IMR-90 (cell line): ENCODE data around the gene UBQLN1. TPM values are rescaled to one million over a fixed set of nuclear protein-coding genes. Genes with fewer than 3 reads are reported as not detected.

Source experiments
- ATAC-seq: fragments of 200-7000 bp; cut with Tn5 transposase; 2 replicates; pipeline ENCODE4 v1.9.1; 2020; ENCODE audit warnings: low read depth, mild to moderate bottlenecking, moderate library complexity
- BruUV-seq: library from RNA; stranded (reverse); fragments of 400-500 nt; replicated peaks from 2 replicates; lab custom pipeline; 2021; lab: Mats Ljungman, UMichigan
- CTCF ChIA-PET: fragments of 300-600 bp; formaldehyde crosslinking; extraction: SDS; loops from one replicate; lab custom pipeline; 2021; ENCODE audit warnings: antibody characterized with exemption; lab: Yijun Ruan, JAX
- POLR2A ChIA-PET: fragments of 300-600 bp; sonication (Branson Sonifier 250); formaldehyde crosslinking; loops from one replicate; lab custom pipeline; 2022; ENCODE audit warnings: antibody characterized with exemption; ENCODE audit not compliant: unreplicated experiment; lab: Charles Lee
- DNase-seq: peaks from one replicate; pipeline ENCODE4 v3.0.0; 2013
- H2AFZ ChIP-seq: replicated peaks from 2 replicates; pipeline ENCODE3; 2013; ENCODE audit warnings: low read length, mild to moderate bottlenecking; ENCODE audit not compliant: poor library complexity
- H2AK5ac ChIP-seq: 2 replicates; pipeline ENCODE4 v1.6.1; 2013; ENCODE audit warnings: low read depth, low read length, inconsistent platforms
- H2AK9ac ChIP-seq: replicated peaks from 2 replicates; pipeline ENCODE3; 2013; ENCODE audit warnings: mild to moderate bottlenecking, low read depth, low read length, moderate library complexity; ENCODE audit not compliant: poor library complexity
- H2BK120ac ChIP-seq: 2 replicates; pipeline ENCODE4 v1.6.1; 2013; ENCODE audit warnings: low read depth, low read length, inconsistent platforms
- H2BK15ac ChIP-seq: 3 replicates; pipeline ENCODE4 v1.6.1; 2013; ENCODE audit warnings: low read depth, low read length, inconsistent platforms
- H2BK20ac ChIP-seq: 2 replicates; pipeline ENCODE4 v1.6.1; 2013; ENCODE audit warnings: low read depth, mild to moderate bottlenecking, inconsistent platforms, low read length, moderate library complexity
- H2BK5ac ChIP-seq: 2 replicates; pipeline ENCODE4 v1.6.1; 2013; ENCODE audit warnings: mild to moderate bottlenecking, low read depth, low read length, inconsistent platforms; ENCODE audit not compliant: poor library complexity, severe bottlenecking
- H3K14ac ChIP-seq: replicated peaks from 2 replicates; pipeline ENCODE4 v1.6.1; 2013; ENCODE audit warnings: low read depth, low read length, inconsistent platforms
- H3K18ac ChIP-seq: 2 replicates; pipeline ENCODE4 v1.6.1; 2013; ENCODE audit warnings: low read depth, low read length, control low read depth
- H3K23ac ChIP-seq: 2 replicates; pipeline ENCODE4 v1.6.1; 2013; ENCODE audit warnings: low read depth, low read length, inconsistent platforms
- H3K27ac ChIP-seq: 2 replicates; pipeline ENCODE4 v1.5.1; 2013; ENCODE audit warnings: mild to moderate bottlenecking, control low read depth, low read length; ENCODE audit not compliant: insufficient read depth
- H3K27me3 ChIP-seq: 2 replicates; pipeline ENCODE4 v1.6.1; 2013; ENCODE audit warnings: low read length; ENCODE audit not compliant: control insufficient read depth, insufficient read depth
- H3K36me3 ChIP-seq: 2 replicates; pipeline ENCODE4 v1.6.1; 2013; ENCODE audit warnings: low read length, mixed read lengths; ENCODE audit not compliant: control insufficient read depth, insufficient read depth
- H3K4ac ChIP-seq: 2 replicates; pipeline ENCODE4 v1.6.1; 2013; ENCODE audit warnings: low read depth, low read length, inconsistent platforms
- H3K4me1 ChIP-seq: 2 replicates; pipeline ENCODE4 v1.6.1; 2013; ENCODE audit warnings: low read length, mixed read lengths; ENCODE audit not compliant: control insufficient read depth, insufficient read depth
- H3K4me2 ChIP-seq: 2 replicates; pipeline ENCODE4 v1.6.1; 2013; ENCODE audit warnings: low read depth, mild to moderate bottlenecking, control low read depth, low read length, moderate library complexity
- H3K4me3 ChIP-seq: 2 replicates; pipeline ENCODE4 v1.5.1; 2013; ENCODE audit warnings: low read depth, mild to moderate bottlenecking, control low read depth, low read length, moderate library complexity; ENCODE audit not compliant: insufficient read depth
- H3K56ac ChIP-seq: 2 replicates; pipeline ENCODE4 v1.6.1; 2013; ENCODE audit warnings: low read length, inconsistent platforms; ENCODE audit not compliant: insufficient read depth; ENCODE audit errors: extremely low read depth
- H3K79me1 ChIP-seq, 2 experiments: 2 replicates each; pipeline ENCODE4 v1.6.1; 2013; ENCODE audit warnings: low read length in 2 of 2, inconsistent platforms in 1 of 2, low read depth in 1 of 2
- H3K9ac ChIP-seq: 2 replicates; pipeline ENCODE4 v1.6.1; 2013; ENCODE audit warnings: low read depth, low read length, control low read depth
- H3K9me1 ChIP-seq: 2 replicates; pipeline ENCODE4 v1.6.1; 2013; ENCODE audit warnings: low read length, inconsistent platforms; ENCODE audit not compliant: insufficient read depth
- H3K9me3 ChIP-seq: 2 replicates; pipeline ENCODE4 v1.6.1; 2013; ENCODE audit warnings: low read length; ENCODE audit not compliant: control insufficient read depth, insufficient read depth
- H4K20me1 ChIP-seq: 2 replicates; pipeline ENCODE4 v1.6.1; 2013; ENCODE audit warnings: low read length, inconsistent platforms; ENCODE audit not compliant: insufficient read depth
- H4K5ac ChIP-seq: 2 replicates; pipeline ENCODE4 v1.6.1; 2013; ENCODE audit warnings: mild to moderate bottlenecking, low read depth, low read length, control low read depth
- H4K8ac ChIP-seq, 2 experiments: 2 replicates each; pipeline ENCODE4 v1.6.1; 2013; ENCODE audit warnings: low read depth in 2 of 2, low read length in 2 of 2, control low read depth in 1 of 2, inconsistent platforms in 1 of 2
- H4K91ac ChIP-seq: 2 replicates; pipeline ENCODE4 v1.6.1; 2013; ENCODE audit warnings: low read depth, low read length, inconsistent platforms; ENCODE audit not compliant: insufficient read depth
- CEBPB ChIP-seq: IDR thresholded peaks from 2 replicates; pipeline ENCODE4 v1.6.1; 2012; ENCODE audit warnings: low read depth, low read length, improper control_type of control experiment
- CHD1 ChIP-seq: IDR thresholded peaks from 2 replicates; pipeline ENCODE4 v1.6.1; 2012; ENCODE audit warnings: low read depth, low read length, improper control_type of control experiment
- RAD21 ChIP-seq: IDR thresholded peaks from 2 replicates; pipeline ENCODE4 v1.6.1; 2012; ENCODE audit warnings: low read length, improper control_type of control experiment
- WGBS, 2 experiments: methylation state at CpG; one replicate each; pipeline versions ENCODE4 v1.1.5 to v1.1.7; 2013; ENCODE audit warnings: missing lambda C conversion rate in 2 of 2; ENCODE audit not compliant: insufficient read length in 1 of 2; ENCODE audit errors: extremely low coverage in 2 of 2; 5-methylcytosine and 5-hydroxymethylcytosine counted together
- dilution Hi-C: fragments of 300-500 bp; cut with HindIII; formaldehyde crosslinking; loops from one replicate; pipeline ENCODE4 v1.14.3; 2018; ENCODE audit warnings: low sequenced_read_pairs; ENCODE audit not compliant: unreplicated experiment
- in situ Hi-C: fragments of 300-500 bp; cut with MboI; formaldehyde crosslinking; loops from 3 replicates; pipeline ENCODE4 v1.14.3; 2019; ENCODE audit warnings: low sequenced_read_pairs, inconsistent platforms, mixed read lengths
- intact Hi-C: fragments of 100-400 bp; cut with micrococcal nuclease; formaldehyde crosslinking; loops from 2 replicates; pipeline ENCODE4 v1.10.0; 2022
- polyA plus RNA-seq, 3 experiments: library from polyadenylated mRNA; depleted of rRNA; stranded (reverse); fragments of >200 nt; gene quantifications; 2 replicates each; pipeline ENCODE4 v1.2.3, GENCODE V29; 2012; ENCODE audit warnings: low replicate concordance in 1 of 3
- total RNA-seq: library from RNA; depleted of rRNA; stranded (reverse); fragments of >200 nt; gene quantifications from 2 replicates; pipeline ENCODE4 v1.2.3, GENCODE V29; 2012
- TF ChIP-seq, protein P1 (sequence below): fragments of 150-350 bp; IDR thresholded peaks from 2 replicates; pipeline ENCODE4 v1.6.1; 2016; ENCODE audit warnings: low read depth, mild to moderate bottlenecking, low read length, moderate library complexity, borderline replicate concordance
- TF ChIP-seq, protein P2 (sequence below): conservative IDR thresholded peaks from 2 replicates; pipeline ENCODE4 v1.5.1; 2012; ENCODE audit warnings: mild to moderate bottlenecking, low read depth, low read length, improper control_type of control experiment
- TF ChIP-seq, protein P3 (sequence below): fragments of 150-350 bp; IDR thresholded peaks from 2 replicates; pipeline ENCODE4 v1.6.1; 2017; ENCODE audit warnings: mild to moderate bottlenecking, antibody characterized with exemption, low read length, low read depth

UBQLN1 gene
- total and polyA plus RNA-seq, 2 of the 4 experiments (the other 2 are of a cell fraction): 74.3 to 164 TPM

DNA sequence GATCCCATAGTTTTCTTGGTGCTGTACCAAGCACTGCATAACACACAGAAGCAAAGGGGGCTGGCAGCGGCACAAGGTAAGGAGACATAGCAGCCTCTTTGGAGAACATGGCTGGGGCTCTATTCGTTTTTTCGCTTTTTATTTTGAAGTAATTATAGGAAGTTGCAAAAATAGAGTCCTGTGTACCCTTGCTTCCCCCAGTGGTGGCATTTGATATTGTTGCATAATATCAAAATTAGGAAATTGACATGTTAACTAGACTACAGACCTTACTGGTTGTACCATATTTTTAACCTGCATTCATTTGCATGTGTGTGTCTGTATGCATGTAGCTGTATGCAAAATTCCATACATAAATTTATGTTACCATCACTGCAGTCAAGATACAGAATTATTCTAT lies 6.6 kb upstream of the UBQLN1 start:
- no peak overlapping the region for H4K91ac ChIP-seq
- intact Hi-C loops: no loop called here
- dilution Hi-C loops: no loop called here
- H2BK20ac ChIP-seq: no peak overlapping the region
- H4K20me1 ChIP-seq: no peaks in the 10 kb centered on the region
- H3K18ac ChIP-seq: no peak overlapping the region
- 0 out of 4 replicates have a peak, but pooled peaks cover under 1% of the 10 kb centered on the region in 2 experiments for H3K79me1 ChIP-seq
- no peaks in the 10 kb centered on the region for H3K27me3 ChIP-seq
- no peak for ATAC-seq
- H2AFZ ChIP-seq: no peak overlapping the region
- H3K56ac ChIP-seq: no peak overlapping the region
- no peak overlapping the region for H4K8ac ChIP-seq
- no peak overlapping the region for H2BK5ac ChIP-seq
- no peaks in the 10 kb centered on the region for H3K9me1 ChIP-seq
- no peak overlapping the region for H3K23ac ChIP-seq
- no peak overlapping the region for H3K9ac ChIP-seq
- H3K4me1 ChIP-seq: no peaks in the 10 kb centered on the region
- no peak overlapping the region for H3K4ac ChIP-seq
- no peak for DNase-seq
- no peak overlapping the region for H3K14ac ChIP-seq
- CTCF ChIA-PET: no interaction called here
- H2AK9ac ChIP-seq: no peak overlapping the region
- POLR2A ChIA-PET: no interaction called here
- no peak overlapping the region for H2BK120ac ChIP-seq
- BruUV-seq: no TSS peak
- H4K5ac ChIP-seq: no peak overlapping the region
- no peak overlapping the region for H3K4me3 ChIP-seq
- no peaks in the 10 kb centered on the region for H3K36me3 ChIP-seq
- H3K27ac ChIP-seq: no peak overlapping the region
- no peak for TF ChIP-seq CHD1
- TF ChIP-seq CEBPB: peak; percentile 65
- TF ChIP-seq, protein P1, sequence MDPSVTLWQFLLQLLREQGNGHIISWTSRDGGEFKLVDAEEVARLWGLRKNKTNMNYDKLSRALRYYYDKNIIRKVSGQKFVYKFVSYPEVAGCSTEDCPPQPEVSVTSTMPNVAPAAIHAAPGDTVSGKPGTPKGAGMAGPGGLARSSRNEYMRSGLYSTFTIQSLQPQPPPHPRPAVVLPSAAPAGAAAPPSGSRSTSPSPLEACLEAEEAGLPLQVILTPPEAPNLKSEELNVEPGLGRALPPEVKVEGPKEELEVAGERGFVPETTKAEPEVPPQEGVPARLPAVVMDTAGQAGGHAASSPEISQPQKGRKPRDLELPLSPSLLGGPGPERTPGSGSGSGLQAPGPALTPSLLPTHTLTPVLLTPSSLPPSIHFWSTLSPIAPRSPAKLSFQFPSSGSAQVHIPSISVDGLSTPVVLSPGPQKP: no peak
- 0 out of 2 replicates have a peak, but pooled peaks have one; percentile 23 for TF ChIP-seq RAD21
- TF ChIP-seq, protein P2, sequence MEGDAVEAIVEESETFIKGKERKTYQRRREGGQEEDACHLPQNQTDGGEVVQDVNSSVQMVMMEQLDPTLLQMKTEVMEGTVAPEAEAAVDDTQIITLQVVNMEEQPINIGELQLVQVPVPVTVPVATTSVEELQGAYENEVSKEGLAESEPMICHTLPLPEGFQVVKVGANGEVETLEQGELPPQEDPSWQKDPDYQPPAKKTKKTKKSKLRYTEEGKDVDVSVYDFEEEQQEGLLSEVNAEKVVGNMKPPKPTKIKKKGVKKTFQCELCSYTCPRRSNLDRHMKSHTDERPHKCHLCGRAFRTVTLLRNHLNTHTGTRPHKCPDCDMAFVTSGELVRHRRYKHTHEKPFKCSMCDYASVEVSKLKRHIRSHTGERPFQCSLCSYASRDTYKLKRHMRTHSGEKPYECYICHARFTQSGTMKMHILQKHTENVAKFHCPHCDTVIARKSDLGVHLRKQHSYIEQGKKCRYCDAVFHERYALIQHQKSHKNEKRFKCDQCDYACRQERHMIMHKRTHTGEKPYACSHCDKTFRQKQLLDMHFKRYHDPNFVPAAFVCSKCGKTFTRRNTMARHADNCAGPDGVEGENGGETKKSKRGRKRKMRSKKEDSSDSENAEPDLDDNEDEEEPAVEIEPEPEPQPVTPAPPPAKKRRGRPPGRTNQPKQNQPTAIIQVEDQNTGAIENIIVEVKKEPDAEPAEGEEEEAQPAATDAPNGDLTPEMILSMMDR: peak; percentile 35; the same call in 1 of the 2 replicates
- TF ChIP-seq, protein P3, sequence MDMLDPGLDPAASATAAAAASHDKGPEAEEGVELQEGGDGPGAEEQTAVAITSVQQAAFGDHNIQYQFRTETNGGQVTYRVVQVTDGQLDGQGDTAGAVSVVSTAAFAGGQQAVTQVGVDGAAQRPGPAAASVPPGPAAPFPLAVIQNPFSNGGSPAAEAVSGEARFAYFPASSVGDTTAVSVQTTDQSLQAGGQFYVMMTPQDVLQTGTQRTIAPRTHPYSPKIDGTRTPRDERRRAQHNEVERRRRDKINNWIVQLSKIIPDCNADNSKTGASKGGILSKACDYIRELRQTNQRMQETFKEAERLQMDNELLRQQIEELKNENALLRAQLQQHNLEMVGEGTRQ: no peak
- no CpG with 5 or more reads among the region's 3 CpGs for WGBS, 2 experiments
- no peak overlapping the region for H2BK15ac ChIP-seq
- no peak overlapping the region for H3K4me2 ChIP-seq
- H3K9me3 ChIP-seq: 0 out of 2 replicates have a peak, but pooled peaks cover 2% of the 10 kb centered on the region
- no peak overlapping the region for H2AK5ac ChIP-seq
- in situ Hi-C loops: no loop called here
